NB4 (cell line): ENCODE data around the gene AUTS2.

ENCODE experiments used
- POLR2A ChIP-seq: IDR thresholded peaks from 2 replicates; pipeline ENCODE4 v1.6.1; 2011; ENCODE audit warnings: mild to moderate bottlenecking; ENCODE audit not compliant: insufficient read length; ENCODE audit errors: extremely low read depth
- TF ChIP-seq, protein P1 (sequence below): IDR thresholded peaks from one replicate; pipeline ENCODE4 v1.5.1; 2012; ENCODE audit warnings: low read depth, low read length
- TF ChIP-seq, protein P2 (sequence below): IDR thresholded peaks from 2 replicates; pipeline ENCODE4 v1.6.1; 2011; ENCODE audit warnings: low read depth, low read length

GRCh38 chr7:70634610-70635068 lies 1036.4 kb downstream of the AUTS2 start:
- TF ChIP-seq, protein P1, sequence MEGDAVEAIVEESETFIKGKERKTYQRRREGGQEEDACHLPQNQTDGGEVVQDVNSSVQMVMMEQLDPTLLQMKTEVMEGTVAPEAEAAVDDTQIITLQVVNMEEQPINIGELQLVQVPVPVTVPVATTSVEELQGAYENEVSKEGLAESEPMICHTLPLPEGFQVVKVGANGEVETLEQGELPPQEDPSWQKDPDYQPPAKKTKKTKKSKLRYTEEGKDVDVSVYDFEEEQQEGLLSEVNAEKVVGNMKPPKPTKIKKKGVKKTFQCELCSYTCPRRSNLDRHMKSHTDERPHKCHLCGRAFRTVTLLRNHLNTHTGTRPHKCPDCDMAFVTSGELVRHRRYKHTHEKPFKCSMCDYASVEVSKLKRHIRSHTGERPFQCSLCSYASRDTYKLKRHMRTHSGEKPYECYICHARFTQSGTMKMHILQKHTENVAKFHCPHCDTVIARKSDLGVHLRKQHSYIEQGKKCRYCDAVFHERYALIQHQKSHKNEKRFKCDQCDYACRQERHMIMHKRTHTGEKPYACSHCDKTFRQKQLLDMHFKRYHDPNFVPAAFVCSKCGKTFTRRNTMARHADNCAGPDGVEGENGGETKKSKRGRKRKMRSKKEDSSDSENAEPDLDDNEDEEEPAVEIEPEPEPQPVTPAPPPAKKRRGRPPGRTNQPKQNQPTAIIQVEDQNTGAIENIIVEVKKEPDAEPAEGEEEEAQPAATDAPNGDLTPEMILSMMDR = no peak
- no peak for TF ChIP-seq POLR2A
- TF ChIP-seq, protein P2, sequence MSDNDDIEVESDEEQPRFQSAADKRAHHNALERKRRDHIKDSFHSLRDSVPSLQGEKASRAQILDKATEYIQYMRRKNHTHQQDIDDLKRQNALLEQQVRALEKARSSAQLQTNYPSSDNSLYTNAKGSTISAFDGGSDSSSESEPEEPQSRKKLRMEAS = no peak
